Loucy (cell line): ENCODE results near the gene ZNF148.

Experiments
- H2AFZ ChIP-seq: fragments of 200-600 bp; sonication (generic); 2 replicates; pipeline ENCODE4 v1.6.0; 2016; ENCODE audit warnings: antibody characterized with exemption, mild to moderate bottlenecking, low read length, moderate library complexity
- H3F3A ChIP-seq: fragments of 200-600 bp; 2 replicates; pipeline ENCODE4 v1.6.0; 2016; ENCODE audit warnings: antibody characterized with exemption, low read depth, mild to moderate bottlenecking
- H3K27me3 ChIP-seq: fragments of 200-600 bp; sonication (generic); 2 replicates; pipeline ENCODE4 v1.6.1; 2014; ENCODE audit warnings: low read length, mild to moderate bottlenecking; ENCODE audit not compliant: insufficient read depth, poor library complexity, severe bottlenecking
- H3K36me3 ChIP-seq: fragments of 200-600 bp; sonication (generic); 2 replicates; pipeline ENCODE4 v1.6.1; 2016; ENCODE audit warnings: low read length; ENCODE audit not compliant: insufficient read depth
- H3K4me1 ChIP-seq: fragments of 200-600 bp; sonication (generic); 2 replicates; pipeline ENCODE4 v1.5.1; 2014; ENCODE audit warnings: low read length, mild to moderate bottlenecking; ENCODE audit not compliant: insufficient read depth, poor library complexity, severe bottlenecking
- H3K4me2 ChIP-seq: fragments of 200-600 bp; sonication (generic); 2 replicates; pipeline ENCODE4 v1.6.0; 2014; ENCODE audit warnings: antibody characterized with exemption, low read length, low read depth, mild to moderate bottlenecking; ENCODE audit not compliant: poor library complexity, severe bottlenecking
- H3K4me3 ChIP-seq: fragments of 200-600 bp; sonication (generic); 2 replicates; pipeline ENCODE4 v1.5.1; 2014; ENCODE audit warnings: low read length, mild to moderate bottlenecking, mixed read lengths; ENCODE audit not compliant: poor library complexity, severe bottlenecking
- H3K79me2 ChIP-seq: fragments of 200-600 bp; sonication (generic); 2 replicates; pipeline ENCODE4 v1.6.1; 2014; ENCODE audit warnings: low read length; ENCODE audit not compliant: insufficient read depth
- H3K9ac ChIP-seq: fragments of 200-600 bp; sonication (generic); 2 replicates; pipeline ENCODE4 v1.6.0; 2014; ENCODE audit warnings: mild to moderate bottlenecking, low read depth, low read length, moderate library complexity; ENCODE audit not compliant: poor library complexity, severe bottlenecking
- H3K9me2 ChIP-seq: fragments of 200-600 bp; sonication (generic); replicated peaks from 2 replicates; pipeline ENCODE4 v1.6.1; 2016; ENCODE audit warnings: low read depth, low read length, mixed read lengths
- H3K9me3 ChIP-seq: fragments of 200-600 bp; sonication (generic); 2 replicates; pipeline ENCODE4 v1.6.1; 2014; ENCODE audit warnings: mild to moderate bottlenecking, antibody characterized with exemption, low read length, low read depth; ENCODE audit not compliant: insufficient read depth
- H4K20me1 ChIP-seq: fragments of 200-600 bp; sonication (generic); 2 replicates; pipeline ENCODE4 v1.6.0; 2014; ENCODE audit warnings: antibody characterized with exemption, low read length, mild to moderate bottlenecking; ENCODE audit not compliant: insufficient read depth, poor library complexity, severe bottlenecking
- CTCF ChIP-seq: fragments of 200-600 bp; sonication (generic); conservative IDR thresholded peaks from 2 replicates; pipeline ENCODE4 v1.5.1; 2014; ENCODE audit warnings: mild to moderate bottlenecking, antibody characterized with exemption, low read length
- EZH2phosphoT487 ChIP-seq: fragments of 200-600 bp; IDR thresholded peaks from 2 replicates; pipeline ENCODE4 v1.6.1; 2018; ENCODE audit warnings: antibody characterized with exemption, mild to moderate bottlenecking, moderate library complexity, borderline replicate concordance

Gene ZNF148

GRCh38 chr3:125403789-125404188 is 28.7 kb upstream of the ZNF148 start:
- TF ChIP-seq CTCF (peak; percentile 20; the same call in 1 of the 2 replicates), EZH2phosphoT487 (no peak)
- Histone ChIP-seq H3K27me3 (peaks cover 11% of the 10 kb centered on the region), H4K20me1 (no peaks in the 10 kb centered on the region), H3K79me2 (no peaks in the 10 kb centered on the region), H3F3A (no peaks in the 10 kb centered on the region), H3K9me2 (no peaks in the 10 kb centered on the region), H3K9me3 (no peaks in the 10 kb centered on the region), H3K4me1 (no peaks in the 10 kb centered on the region), H3K4me3 (no peak overlapping the region), H3K9ac (no peak overlapping the region), H3K36me3 (no peaks in the 10 kb centered on the region), H3K4me2 (no peak overlapping the region), H2AFZ (no peak overlapping the region)

GRCh38 chr3:125402639-125403038 is 27.5 kb upstream of the ZNF148 start:
- no peak overlapping the region for H3K9ac ChIP-seq
- no peaks in the 10 kb centered on the region for H3K9me2 ChIP-seq
- H3K79me2 ChIP-seq, result no peaks in the 10 kb centered on the region
- H3K36me3 ChIP-seq, result no peaks in the 10 kb centered on the region
- H3K27me3 ChIP-seq, result peaks cover 14% of the 10 kb centered on the region
- H3K4me3 ChIP-seq, result no peak overlapping the region
- no peaks in the 10 kb centered on the region for H3K4me1 ChIP-seq
- H3F3A ChIP-seq, result no peaks in the 10 kb centered on the region
- H2AFZ ChIP-seq, result no peak overlapping the region
- no peak overlapping the region for H3K4me2 ChIP-seq
- no peaks in the 10 kb centered on the region for H4K20me1 ChIP-seq
- H3K9me3 ChIP-seq, result no peaks in the 10 kb centered on the region
- no peak for TF ChIP-seq EZH2phosphoT487
- TF ChIP-seq CTCF, result no peak

- no peak overlapping the region for H3K9ac ChIP-seq
- no peaks in the 10 kb centered on the region for H3K9me3 ChIP-seq
- H3K36me3 ChIP-seq, result no peaks in the 10 kb centered on the region
- no peaks in the 10 kb centered on the region for H3F3A ChIP-seq
- H3K27me3 ChIP-seq, result peaks cover 17% of the 10 kb centered on the region
- H3K79me2 ChIP-seq, result no peaks in the 10 kb centered on the region
- no peaks in the 10 kb centered on the region for H3K4me1 ChIP-seq
- H3K4me2 ChIP-seq, result no peak overlapping the region
- H3K4me3 ChIP-seq, result no peak overlapping the region
- no peaks in the 10 kb centered on the region for H3K9me2 ChIP-seq
- no peak overlapping the region for H2AFZ ChIP-seq
- TF ChIP-seq EZH2phosphoT487 (no peak), CTCF (no peak)
- no peaks in the 10 kb centered on the region for H4K20me1 ChIP-seq
Measured at GRCh38 chr3:125401402-125401801, 26.3 kb upstream of the ZNF148 start.
